HG03039 (cell line): ENCODE data around the gene SPDYE8.
"Not testable (repeated sequence)": the region's sequence is repeated elsewhere in the genome, so short reads cannot be mapped to it uniquely, and the experiment has no call there.

Experiments used
- ATAC-seq: cut with Tn5 transposase; IDR thresholded peaks from one replicate; pipeline ENCODE4 v1.9.1; 2021; ENCODE audit warnings: mild to moderate bottlenecking, moderate library complexity; ENCODE audit not compliant: unreplicated experiment

Gene SPDYE8, protein sequence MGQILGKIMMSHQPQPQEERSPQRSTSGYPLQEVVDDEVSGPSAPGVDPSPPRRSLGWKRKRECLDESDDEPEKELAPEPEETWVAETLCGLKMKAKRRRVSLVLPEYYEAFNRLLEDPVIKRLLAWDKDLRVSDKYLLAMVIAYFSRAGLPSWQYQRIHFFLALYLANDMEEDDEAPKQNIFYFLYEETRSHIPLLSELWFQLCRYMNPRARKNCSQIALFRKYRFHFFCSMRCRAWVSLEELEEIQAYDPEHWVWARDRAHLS

DNA sequence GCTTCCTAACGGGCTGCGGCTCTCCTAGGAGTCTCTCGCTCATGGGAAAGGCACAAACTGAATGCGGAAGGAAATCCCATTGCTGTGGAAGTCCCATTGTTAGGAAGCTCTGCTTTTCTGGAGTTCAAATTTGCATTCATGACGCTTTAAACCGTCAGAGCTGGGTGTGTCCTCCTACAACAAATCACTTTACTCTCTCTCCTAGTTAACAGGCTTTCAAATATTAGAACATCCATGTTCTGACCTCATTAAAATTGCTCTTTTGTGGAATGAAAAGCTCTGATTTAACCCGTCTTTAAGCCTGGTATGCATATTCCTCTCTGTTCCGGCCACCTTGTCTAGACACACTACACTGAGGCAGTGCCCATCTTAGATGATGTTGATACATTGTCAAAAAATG, at the start of gene SPDYE8:
TSS of gene SPDYE8 (minus strand) at position 101 of the 400 bp plus-strand sequence. CDS start 1,800 bp downstream, outside the sequence.
- ATAC-seq: not testable (repeated sequence)

DNA sequence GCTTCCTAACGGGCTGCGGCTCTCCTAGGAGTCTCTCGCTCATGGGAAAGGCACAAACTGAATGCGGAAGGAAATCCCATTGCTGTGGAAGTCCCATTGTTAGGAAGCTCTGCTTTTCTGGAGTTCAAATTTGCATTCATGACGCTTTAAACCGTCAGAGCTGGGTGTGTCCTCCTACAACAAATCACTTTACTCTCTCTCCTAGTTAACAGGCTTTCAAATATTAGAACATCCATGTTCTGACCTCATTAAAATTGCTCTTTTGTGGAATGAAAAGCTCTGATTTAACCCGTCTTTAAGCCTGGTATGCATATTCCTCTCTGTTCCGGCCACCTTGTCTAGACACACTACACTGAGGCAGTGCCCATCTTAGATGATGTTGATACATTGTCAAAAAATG, 28.2 kb upstream of the SPDYE8 start, which contains the start of gene SPDYE11:
TSS of gene SPDYE11 (minus strand) at position 101 of the 400 bp plus-strand sequence. CDS start 1,800 bp downstream, outside the sequence.
- not testable (repeated sequence) for ATAC-seq

DNA sequence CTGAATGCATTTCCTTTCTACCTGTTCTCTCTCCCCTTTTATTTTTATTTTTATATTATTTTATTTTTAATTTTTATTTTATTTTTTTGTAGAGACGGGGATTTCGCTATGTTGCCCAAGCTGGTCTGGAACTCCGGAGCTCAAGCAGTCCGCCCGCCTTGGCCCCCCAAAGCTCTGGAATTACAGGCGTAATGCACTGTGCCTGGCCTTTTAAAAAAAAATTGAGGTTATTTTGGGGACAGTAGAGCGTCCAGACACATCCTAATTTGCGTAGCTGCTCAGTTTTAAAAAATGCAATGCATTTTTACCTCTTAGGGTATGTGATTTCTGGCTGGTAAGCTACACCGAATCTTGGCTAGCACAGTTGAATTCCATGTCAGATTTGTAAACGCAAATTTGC, 23.1 kb downstream of the SPDYE8 start:
- ATAC-seq: not testable (repeated sequence)

DNA sequence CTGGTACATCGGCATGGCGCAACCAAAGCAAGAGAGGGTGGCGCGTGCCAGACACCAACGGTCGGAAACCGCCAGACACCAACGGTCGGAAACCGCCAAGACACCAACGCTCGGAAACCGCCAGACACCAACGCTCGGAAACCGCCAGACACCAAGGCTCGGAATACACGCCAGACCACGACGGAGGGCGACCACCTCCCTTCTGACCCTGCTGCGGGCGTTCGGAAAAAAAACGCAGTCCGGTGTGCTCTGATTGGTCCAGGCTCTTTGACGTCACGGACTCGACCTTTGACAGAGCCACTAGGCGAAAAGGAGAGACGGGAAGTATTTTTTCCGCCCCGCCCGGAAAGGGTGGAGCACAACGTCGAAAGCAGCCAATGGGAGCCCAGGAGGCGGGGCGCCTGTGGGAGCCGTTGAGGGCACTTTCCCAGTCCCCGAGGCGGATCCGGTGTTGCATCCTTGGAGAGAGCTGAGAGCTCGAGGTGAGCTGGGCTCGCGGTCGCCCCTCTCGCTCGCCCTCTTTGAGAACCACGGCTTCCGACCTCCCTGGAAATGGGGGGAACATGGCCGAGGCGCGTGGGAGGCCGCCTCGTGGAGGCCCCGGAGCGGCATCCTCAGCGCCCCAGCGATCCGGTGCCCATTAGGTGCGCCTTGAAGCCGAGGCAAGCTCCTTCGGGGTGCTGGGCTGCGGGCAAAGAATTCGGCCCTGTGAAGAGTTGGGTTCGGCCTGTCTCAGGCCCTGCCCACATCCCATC, 23.7 kb downstream of the SPDYE8 start:
- ATAC-seq: peak; percentile 58

DNA sequence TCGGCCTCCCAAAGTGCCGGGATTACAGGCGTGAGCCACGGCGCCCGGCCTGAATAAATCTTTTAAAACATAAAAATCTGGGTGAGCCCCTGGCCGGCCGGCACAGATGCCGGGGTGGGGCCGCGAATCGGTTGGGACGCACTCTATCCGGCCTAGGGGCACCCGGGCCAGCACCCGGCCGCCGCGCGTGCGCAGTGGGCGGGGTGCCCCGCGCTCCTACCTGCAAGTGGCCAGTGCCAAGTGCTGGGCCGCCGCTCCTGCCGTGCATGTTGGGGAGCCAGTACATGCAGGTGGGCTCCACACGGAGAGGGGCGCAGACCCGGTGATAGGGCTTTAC, 24.2 kb downstream of the SPDYE8 start:
- ATAC-seq: peak; percentile 73

DNA sequence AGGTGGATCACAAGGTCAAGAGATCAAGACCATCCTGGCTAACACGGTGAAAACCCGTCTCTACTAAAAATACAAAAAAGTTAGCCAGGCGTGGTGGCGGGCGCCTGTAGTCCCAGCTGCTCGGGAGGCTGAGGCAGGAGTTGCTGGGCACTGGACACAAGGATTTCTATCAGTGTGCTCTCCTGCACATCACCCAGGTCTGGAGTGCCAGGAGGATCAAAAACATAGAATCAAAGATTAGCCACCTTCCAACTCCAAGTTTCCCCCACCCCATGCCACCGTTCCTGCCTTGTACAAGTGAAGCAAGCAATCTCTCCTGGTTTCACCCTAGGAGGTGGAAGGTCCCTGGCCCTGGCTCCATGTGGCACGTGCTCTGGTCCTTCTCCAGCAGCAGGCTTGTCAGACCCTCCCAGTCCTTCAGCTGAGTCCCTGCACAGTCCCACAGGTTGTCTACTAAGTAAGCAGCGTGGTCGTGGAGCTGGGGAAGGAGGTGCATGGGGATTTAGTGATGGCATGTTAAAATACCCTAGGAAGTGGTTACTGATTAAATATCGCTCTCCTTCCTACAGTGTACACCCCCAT, 31.6 kb downstream of the SPDYE8 start:
- not testable (repeated sequence) for ATAC-seq

DNA sequence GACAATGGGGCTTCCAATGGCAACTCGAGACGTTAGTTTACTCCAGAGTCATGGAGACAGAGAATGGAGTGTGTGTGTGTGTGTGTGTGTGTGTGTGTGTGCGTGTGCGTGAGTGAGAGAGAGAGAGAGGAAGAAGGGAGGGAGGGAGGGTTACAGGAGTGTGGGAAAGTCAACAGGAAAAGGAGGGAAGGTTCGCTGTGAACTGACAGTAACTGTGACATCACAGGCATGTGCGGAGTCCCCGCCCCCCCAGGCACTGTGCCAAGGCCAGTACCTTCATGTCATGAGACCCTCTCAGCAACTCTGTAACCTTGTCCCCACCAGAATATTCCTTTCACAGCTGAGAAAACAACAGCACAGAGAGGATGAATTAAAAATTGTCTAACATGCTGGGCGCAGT, 32.1 kb downstream of the SPDYE8 start:
- not testable (repeated sequence) for ATAC-seq

DNA sequence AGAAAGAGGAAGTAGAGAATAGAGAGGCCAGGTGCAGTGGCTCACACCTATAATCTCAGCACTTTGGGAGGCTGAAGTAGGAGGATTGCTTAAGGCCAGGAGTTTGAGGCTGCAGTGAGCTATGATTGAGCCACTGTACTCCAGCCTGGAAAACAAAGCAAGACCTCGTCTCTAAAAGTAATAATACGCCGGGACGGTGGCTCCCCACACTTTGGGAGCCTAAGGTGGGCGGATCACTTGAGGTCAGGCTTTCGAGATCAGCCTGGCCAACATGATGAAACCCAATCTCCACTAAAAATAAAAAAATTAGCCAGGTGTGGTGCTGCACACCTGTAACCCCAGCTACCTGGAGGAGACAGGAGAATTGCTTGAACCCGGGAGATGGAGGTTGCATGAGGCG, 34.1 kb downstream of the SPDYE8 start:
- not testable (repeated sequence) for ATAC-seq

DNA sequence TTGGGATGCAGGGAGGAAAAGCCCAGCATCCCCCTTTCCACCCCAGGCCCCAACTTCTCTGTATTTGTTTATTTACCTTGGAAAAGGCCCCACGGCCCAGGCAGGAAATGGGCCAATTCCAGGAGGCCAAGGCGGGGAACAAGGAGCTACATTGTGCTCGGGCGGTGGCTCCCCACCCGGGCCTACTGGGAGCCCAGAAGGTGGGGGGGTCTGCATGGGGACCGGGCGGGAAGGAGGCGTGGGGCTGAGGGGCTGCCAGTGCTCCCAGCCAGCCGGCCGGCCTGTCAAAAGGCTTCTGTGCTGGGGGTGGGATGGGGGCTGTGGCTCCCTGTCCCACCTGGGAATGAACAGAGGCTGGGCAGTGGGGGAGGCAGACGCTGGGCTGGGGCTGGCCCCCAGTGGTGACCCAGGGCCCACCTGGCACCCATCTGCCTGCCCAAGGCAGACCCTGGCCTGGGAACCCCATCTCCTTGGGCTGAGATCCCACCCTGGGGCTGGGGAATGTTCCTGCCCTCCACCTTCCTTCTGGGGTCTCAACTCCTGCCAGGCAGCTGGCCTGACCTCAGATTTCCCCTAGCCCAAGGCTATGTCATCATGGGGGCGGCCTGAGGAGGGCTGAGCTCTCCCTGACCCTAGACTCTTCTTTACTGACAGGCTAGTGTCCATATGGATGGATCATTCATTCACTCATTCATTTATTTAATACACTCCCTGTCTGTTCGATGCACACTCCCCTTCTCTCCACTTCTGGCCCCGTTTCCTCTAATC, 39.2 kb downstream of the SPDYE8 start:
- not testable (repeated sequence) for ATAC-seq

DNA sequence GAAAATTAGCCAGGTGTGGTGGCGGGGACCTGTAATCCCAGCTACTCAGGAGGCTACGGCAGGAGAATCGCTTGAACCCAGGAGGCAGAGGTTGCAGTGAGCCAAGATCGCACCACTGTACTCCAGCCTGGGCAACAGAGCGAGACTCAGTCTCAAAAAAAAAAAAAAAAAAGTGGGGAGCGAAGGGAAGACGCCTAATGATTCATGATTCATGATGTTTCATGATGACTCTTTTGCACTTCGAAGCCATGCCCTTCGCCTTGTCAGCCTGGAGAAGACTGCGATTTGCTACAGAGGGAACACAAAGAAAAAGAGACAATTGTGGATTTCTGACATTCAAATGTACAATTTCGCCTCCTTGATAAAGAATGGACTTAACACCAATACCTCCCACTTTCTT, 47.5 kb downstream of the SPDYE8 start:
- not testable (repeated sequence) for ATAC-seq

DNA sequence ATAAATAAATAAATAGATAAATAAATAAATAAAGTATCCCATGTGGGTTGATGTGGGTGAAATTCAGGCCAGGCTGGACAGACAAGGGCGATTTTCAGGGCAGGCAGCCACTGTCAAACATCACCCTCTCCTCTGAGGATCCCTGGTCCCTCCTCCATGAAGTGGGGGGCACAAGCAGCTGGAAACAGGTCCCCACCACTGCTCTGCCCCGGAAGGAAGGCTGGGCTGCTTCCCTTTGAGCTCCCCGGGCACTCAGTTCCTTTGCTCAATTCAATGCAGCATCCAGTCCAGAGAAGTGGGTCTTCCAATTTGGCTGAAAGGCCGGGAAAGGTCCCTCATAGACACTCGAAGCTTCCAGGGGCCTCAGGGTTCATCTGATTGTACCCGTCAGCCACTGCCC, 49.2 kb downstream of the SPDYE8 start:
- ATAC-seq: not testable (repeated sequence)

DNA sequence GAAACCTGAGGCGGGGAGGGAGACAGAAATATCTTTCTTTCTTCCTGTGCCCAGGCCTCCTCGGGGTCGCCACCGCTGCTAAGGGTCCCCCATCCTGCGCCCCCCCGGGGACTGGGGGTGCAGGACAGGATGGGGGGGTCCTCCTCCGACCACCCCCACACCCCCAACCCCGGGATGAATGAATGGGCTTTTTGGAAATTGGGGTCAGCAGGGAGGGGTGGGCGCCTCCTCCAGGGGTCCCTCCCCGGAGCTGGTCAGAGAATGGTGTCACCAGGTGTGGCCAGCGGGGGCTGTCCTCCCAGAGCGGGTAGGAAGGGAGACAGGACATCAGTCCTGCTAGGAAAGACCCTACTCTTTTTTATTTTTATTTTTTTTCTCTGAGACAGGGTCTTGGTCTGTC, 53.1 kb downstream of the SPDYE8 start:
- ATAC-seq: not testable (repeated sequence)

DNA sequence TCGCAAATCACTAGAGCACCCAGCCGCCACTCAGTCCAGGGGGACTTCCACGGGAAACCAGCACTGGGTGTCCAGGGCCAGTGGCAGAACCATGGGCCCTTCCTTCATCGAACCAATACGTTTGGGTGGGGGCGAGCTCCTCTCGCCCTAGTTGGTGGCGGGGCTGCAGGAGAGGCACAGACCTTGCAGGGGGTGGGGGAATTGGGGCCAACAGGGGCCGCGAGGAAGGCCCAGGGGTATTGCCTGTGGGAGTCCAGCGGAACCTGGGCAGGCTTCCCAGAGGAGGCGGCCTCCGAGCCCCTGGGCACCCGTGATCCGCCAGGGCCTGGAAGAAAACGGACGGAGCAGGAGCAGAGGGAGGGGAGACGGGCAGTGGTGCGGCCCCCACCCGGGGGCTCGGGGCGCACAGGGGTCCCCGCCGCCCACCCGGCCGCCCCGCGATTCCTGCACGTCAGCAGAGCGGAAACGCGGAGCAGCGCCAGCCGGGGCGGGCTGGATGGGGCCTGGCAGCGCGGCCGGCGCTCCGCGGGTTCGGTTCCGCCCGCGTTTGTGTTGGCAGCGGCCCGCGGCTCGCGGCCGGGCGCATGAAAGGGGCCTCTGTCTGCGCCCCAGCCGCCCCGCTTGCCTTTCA, 53.8 kb downstream of the SPDYE8 start:
- ATAC-seq: not testable (repeated sequence)

DNA sequence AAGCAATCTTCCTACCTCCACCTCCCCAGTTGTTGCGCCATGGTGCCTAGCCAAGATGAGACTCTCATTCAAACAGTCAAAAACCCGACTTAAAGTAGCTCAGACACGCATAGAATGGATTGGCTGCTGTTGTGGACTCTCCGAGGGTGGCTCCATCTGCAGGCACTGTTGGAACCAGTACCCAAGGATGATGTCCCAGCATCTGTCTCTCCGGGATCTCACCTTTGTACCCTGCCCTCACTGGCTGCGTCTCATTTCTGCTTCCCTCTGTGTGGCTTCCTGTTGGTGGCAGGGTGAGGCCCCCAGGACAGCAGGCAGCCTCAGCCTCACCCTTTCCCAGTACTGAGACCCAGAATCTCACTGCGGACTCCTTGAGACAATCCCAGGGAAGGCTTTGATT, 54.8 kb downstream of the SPDYE8 start:
- ATAC-seq: not testable (repeated sequence)

DNA sequence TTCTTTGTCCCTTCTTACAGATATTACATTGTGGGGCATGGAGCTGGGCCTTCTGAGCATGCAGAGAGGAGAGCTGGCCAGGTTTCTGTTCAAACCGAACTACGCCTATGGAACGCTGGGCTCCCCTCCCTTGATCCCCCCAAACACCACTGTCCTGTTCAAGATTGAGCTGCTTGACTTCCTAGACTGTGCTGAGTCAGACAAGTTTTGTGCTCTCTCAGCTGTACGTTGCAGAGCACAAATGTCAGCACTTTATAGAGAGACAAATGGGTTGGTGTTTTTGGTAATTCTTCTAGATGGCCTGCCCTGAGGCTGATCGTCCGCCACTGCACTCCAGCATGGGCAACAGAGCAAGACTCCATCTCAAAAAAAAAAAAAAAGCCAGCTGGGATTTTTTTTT, 58.1 kb downstream of the SPDYE8 start:
- not testable (repeated sequence) for ATAC-seq
